HS-27A (cell line): Measurements from ENCODE around the gene RIMKLA.

Source experiments
- DNase-seq: peaks from one replicate; pipeline ENCODE4 v3.0.0-alpha.2; 2012; ENCODE audit warnings: low read depth, missing footprints

The RIMKLA gene

GRCh38 chr1:42430286-42431135 lies 49.9 kb downstream of the RIMKLA start:
- no peak for DNase-seq

GRCh38 chr1:42431514-42431913 lies 50.9 kb downstream of the RIMKLA start:
- DNase-seq = no peak

- no peak for DNase-seq
Measured at GRCh38 chr1:42432714-42433113, 52.1 kb downstream of the RIMKLA start.

GRCh38 chr1:42433369-42433768 lies 52.8 kb downstream of the RIMKLA start:
- DNase-seq = no peak

GRCh38 chr1:42434340-42434739 lies 53.7 kb downstream of the RIMKLA start:
- DNase-seq = no peak

GRCh38 chr1:42439940-42440339 lies 59.3 kb downstream of the RIMKLA start:
- peak; percentile 45 for DNase-seq

GRCh38 chr1:42442662-42443061 lies 62.1 kb downstream of the RIMKLA start:
- DNase-seq = no peak

- DNase-seq = no peak
Measured at GRCh38 chr1:42449256-42449655, 68.7 kb downstream of the RIMKLA start.

- DNase-seq = no peak
Measured at GRCh38 chr1:42450061-42450460, 69.5 kb downstream of the RIMKLA start.

- no peak for DNase-seq
Measured at GRCh38 chr1:42453386-42453785, 72.8 kb downstream of the RIMKLA start.

GRCh38 chr1:42454403-42454802 lies 73.8 kb downstream of the RIMKLA start:
- DNase-seq = no peak

- DNase-seq = peak; percentile 38
Measured at GRCh38 chr1:42456010-42456753, 75.6 kb downstream of the RIMKLA start, which contains the start of the genes PPCS and ZMYND12. TSS of gene PPCS (plus strand) at chr1:42456543. CDS start at chr1:42456566, 23 bp downstream. TSS of gene ZMYND12 (minus strand) at chr1:42456022. CDS start at chr1:42455997, 25 bp downstream.

GRCh38 chr1:42456754-42457089 lies 76.1 kb downstream of the RIMKLA start:
- peak; percentile 12 for DNase-seq

GRCh38 chr1:42461196-42461595 lies 80.6 kb downstream of the RIMKLA start:
- no peak for DNase-seq

- peak; percentile 92 for DNase-seq
Measured at GRCh38 chr1:42462828-42463763, 82.5 kb downstream of the RIMKLA start, which contains the start of gene CCDC30. TSS of gene CCDC30 (plus strand) at chr1:42463286. CDS start at chr1:42480552, 17,266 bp downstream.

- no peak for DNase-seq
Measured at GRCh38 chr1:42463921-42464320, 83.3 kb downstream of the RIMKLA start.

GRCh38 chr1:42466030-42466429 lies 85.4 kb downstream of the RIMKLA start:
- no peak for DNase-seq

GRCh38 chr1:42469727-42470126 lies 89.1 kb downstream of the RIMKLA start:
- DNase-seq = no peak
